ENCODE data around the gene ETV7. TPM values are rescaled to one million over a fixed set of nuclear protein-coding genes. Genes with fewer than 3 reads are reported as not detected.

ETV7 gene
- total RNA-seq, 3 donors from 2014 or later = 0.44 to 0.98 (median 0.80) TPM

DNA sequence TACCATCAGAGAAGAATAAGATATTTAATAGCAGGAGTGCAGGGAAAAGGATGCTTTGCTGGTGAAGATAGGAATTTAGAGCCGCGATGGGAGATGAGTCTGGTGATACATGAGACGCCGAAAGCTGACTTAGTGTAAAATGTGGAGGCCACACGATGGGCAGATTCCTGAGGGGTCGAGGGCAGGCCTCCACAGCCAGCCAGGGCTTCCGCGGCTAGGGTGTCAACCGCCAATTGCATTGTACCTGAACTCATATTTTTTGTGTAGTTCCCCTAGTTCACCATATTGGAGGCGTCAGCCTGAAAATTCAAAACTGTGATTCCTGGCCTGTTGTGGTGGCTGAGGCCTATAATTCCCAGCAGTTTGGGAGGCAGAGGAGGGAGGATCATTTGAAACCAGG is 8.5 kb downstream of the ETV7 start:
- intact Hi-C loops (cut with DNase I; ENCODE audit: low total_unique reads) = no loop called here
- no peak for DNase-seq (ENCODE audit: low spot score in 2 of 2)

DNA sequence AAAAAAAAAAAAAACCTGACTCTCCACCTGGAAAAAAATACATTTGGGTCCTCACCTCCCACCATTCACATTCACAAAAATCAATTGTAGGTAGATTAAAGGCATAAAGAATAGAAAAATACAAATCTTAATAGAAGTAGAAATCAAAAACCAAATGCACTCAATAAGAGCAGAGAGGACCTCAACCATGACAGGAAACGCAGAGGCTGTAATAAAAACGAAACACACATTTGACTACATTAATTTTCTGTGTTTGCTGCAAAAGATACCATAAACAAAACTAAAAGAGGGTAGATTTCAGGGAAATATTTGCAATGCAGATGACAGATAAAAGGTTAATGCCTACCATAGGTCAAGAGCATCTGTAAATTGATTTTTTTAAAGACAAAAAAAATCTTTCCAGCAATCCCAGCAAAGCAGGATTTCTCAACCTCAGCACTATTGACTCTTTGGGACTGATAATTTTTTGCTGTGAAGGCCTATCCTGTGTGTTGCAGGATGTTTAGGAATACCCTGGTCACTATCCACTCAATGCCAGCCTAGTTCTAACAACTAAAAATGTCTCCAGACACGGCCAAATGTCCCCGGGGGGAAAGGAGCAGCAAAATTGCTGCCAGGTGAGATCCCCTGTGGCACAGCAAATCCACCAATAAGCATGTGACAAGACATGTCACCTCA is 9.1 kb downstream of the ETV7 start:
- Histone ChIP-seq H3K9me3 (no peaks in the 10 kb centered on the region), H3K36me3 (no peaks in the 10 kb centered on the region), H3K27me3 (no peaks in the 10 kb centered on the region), H3K4me3 (no peak overlapping the region), H3K4me1 (no peaks in the 10 kb centered on the region), H3K27ac (no peak overlapping the region)
- no peak for DNase-seq (ENCODE audit: low spot score in 2 of 2)
- TF ChIP-seq POLR2A (IDR thresholded peaks at IDR 0.05) (no peak), POLR2AphosphoS5 (IDR thresholded peaks at IDR 0.05) (no peak)
- TF ChIP-seq, protein P1, sequence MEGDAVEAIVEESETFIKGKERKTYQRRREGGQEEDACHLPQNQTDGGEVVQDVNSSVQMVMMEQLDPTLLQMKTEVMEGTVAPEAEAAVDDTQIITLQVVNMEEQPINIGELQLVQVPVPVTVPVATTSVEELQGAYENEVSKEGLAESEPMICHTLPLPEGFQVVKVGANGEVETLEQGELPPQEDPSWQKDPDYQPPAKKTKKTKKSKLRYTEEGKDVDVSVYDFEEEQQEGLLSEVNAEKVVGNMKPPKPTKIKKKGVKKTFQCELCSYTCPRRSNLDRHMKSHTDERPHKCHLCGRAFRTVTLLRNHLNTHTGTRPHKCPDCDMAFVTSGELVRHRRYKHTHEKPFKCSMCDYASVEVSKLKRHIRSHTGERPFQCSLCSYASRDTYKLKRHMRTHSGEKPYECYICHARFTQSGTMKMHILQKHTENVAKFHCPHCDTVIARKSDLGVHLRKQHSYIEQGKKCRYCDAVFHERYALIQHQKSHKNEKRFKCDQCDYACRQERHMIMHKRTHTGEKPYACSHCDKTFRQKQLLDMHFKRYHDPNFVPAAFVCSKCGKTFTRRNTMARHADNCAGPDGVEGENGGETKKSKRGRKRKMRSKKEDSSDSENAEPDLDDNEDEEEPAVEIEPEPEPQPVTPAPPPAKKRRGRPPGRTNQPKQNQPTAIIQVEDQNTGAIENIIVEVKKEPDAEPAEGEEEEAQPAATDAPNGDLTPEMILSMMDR (IDR thresholded peaks at IDR 0.05) = no peak
- intact Hi-C loops (cut with DNase I; ENCODE audit: low total_unique reads) = no loop called here

More for the DNA sequence above, 8.5 kb downstream of the ETV7 start:
- no peaks in the 10 kb centered on the region for H3K27me3 ChIP-seq
- no peaks in the 10 kb centered on the region for H3K4me1 ChIP-seq
- H3K4me3 ChIP-seq = no peak overlapping the region
- H3K36me3 ChIP-seq = no peaks in the 10 kb centered on the region
- H3K27ac ChIP-seq = no peak overlapping the region
- TF ChIP-seq, protein P1 (IDR thresholded peaks at IDR 0.05) = no peak
- TF ChIP-seq POLR2AphosphoS5 (IDR thresholded peaks at IDR 0.05) (no peak), POLR2A (IDR thresholded peaks at IDR 0.05) (no peak)
- no peaks in the 10 kb centered on the region for H3K9me3 ChIP-seq

DNA sequence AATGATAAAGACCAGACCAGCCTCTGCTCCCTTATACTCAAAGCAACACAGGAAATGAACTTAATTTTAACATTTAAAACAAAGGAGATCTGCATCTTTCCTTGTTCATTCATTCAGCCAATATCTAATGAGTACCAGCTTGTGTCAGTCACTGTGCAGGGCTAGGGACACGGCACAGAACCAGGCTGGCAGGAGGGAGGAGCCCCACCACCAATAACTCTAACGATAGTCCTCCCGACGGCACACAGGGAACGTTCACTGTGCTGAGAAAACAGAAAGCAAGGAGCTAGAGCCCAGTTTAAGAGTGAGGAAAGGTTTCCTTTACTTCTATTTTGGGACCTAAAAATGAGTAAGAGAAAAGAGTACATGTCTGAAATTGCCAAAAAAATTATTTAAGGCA is 9.9 kb downstream of the ETV7 start:
- H3K4me1 ChIP-seq = no peaks in the 10 kb centered on the region
- no peak for DNase-seq (ENCODE audit: low spot score in 2 of 2)

DNA sequence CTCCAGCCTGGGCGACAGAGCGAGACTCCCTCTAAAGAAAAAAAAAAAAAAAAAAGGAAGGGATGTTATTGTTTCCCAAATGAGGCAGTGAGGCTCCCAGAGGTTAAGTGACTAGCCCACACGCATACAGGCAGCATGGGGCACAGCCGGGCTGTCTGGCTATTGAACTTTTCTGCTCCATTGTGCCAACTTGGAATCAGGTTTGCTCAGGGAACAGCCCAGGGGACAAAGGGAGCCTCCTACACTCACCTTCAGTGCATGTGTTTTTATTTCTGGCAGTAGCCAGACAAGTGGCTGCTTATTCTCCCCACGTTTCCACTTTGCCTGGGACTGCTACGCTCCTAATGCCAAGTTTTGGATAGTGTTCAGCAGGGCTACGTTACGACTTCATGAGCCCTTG is 10.7 kb downstream of the ETV7 start:
- intact Hi-C loops (cut with DNase I; ENCODE audit: low total_unique reads) = no loop called here
- no peaks in the 10 kb centered on the region for H3K36me3 ChIP-seq
- DNase-seq (ENCODE audit: low spot score in 2 of 2) = no peak
- no peaks in the 10 kb centered on the region for H3K9me3 ChIP-seq
- no peak overlapping the region for H3K4me3 ChIP-seq
- TF ChIP-seq POLR2A (IDR thresholded peaks at IDR 0.05) = no peak
- TF ChIP-seq, protein P1 (IDR thresholded peaks at IDR 0.05) = no peak
- no peak for TF ChIP-seq POLR2AphosphoS5 (IDR thresholded peaks at IDR 0.05)
- H3K4me1 ChIP-seq = no peaks in the 10 kb centered on the region
- no peaks in the 10 kb centered on the region for H3K27me3 ChIP-seq
- H3K27ac ChIP-seq = no peak overlapping the region

More for the DNA sequence above, 9.9 kb downstream of the ETV7 start:
- no peaks in the 10 kb centered on the region for H3K36me3 ChIP-seq
- H3K9me3 ChIP-seq = no peaks in the 10 kb centered on the region
- intact Hi-C loops (cut with DNase I; ENCODE audit: low total_unique reads) = no loop called here
- no peaks in the 10 kb centered on the region for H3K27me3 ChIP-seq
- no peak overlapping the region for H3K4me3 ChIP-seq
- no peak for TF ChIP-seq POLR2A (IDR thresholded peaks at IDR 0.05)
- no peak for TF ChIP-seq POLR2AphosphoS5 (IDR thresholded peaks at IDR 0.05)
- TF ChIP-seq, protein P1 (IDR thresholded peaks at IDR 0.05) = no peak
- no peak overlapping the region for H3K27ac ChIP-seq

DNA sequence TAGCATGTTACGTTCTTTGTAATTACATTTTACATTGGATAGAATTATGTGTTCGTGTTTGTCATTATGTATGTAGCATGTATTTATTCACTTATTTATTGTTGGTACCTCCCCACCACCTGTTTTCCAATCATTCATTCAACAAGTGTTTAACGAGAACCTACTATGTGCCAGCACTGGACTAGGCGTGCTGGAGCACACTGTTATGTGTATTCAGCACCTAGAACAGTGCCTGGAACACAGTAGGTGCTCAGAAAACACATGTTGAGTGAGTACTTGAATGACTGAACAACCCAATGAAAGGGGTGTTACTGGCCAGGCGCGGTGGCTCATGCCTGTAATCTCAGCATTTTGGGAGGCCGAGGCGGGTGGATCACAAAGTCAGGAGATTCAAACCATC is 11.3 kb downstream of the ETV7 start:
- Histone ChIP-seq H3K4me1 (no peaks in the 10 kb centered on the region), H3K9me3 (no peaks in the 10 kb centered on the region), H3K27ac (no peak overlapping the region), H3K4me3 (no peak overlapping the region), H3K27me3 (no peaks in the 10 kb centered on the region), H3K36me3 (no peaks in the 10 kb centered on the region)
- intact Hi-C loops (cut with DNase I; ENCODE audit: low total_unique reads) = no loop called here
- no peak for TF ChIP-seq POLR2A (IDR thresholded peaks at IDR 0.05)
- no peak for TF ChIP-seq POLR2AphosphoS5 (IDR thresholded peaks at IDR 0.05)
- TF ChIP-seq, protein P1 (IDR thresholded peaks at IDR 0.05) = no peak
- DNase-seq (ENCODE audit: low spot score in 2 of 2) = no peak

Measured in breast epithelium (tissue), 4 donors.